GM23338 (cell line): ENCODE data around the gene PARVB. TPM values are rescaled to one million over a fixed set of nuclear protein-coding genes. Genes with fewer than 3 reads are reported as not detected.
A peak's percentile ranks its signal among the peaks of the same experiment; 100 is the strongest.

ENCODE experiments used
- ATAC-seq: fragments of 200-7000 bp; cut with Tn5 transposase; 3 replicates; pipeline ENCODE4 v1.9.1; 2020
- DNase-seq: peaks from one replicate; pipeline ENCODE4 v3.0.0-alpha.2; 2015; ENCODE audit warnings: low spot score
- H2AFZ ChIP-seq: fragments of 200-600 bp; sonication (generic); 2 replicates; pipeline ENCODE4 v1.8.0; 2016; ENCODE audit warnings: antibody characterized with exemption, mild to moderate bottlenecking, moderate library complexity
- H3F3A ChIP-seq: fragments of 200-600 bp; sonication (generic); replicated peaks from 2 replicates; pipeline ENCODE4 v1.8.0; 2017; ENCODE audit warnings: antibody characterized with exemption, mixed run types, low read depth
- H3K27ac ChIP-seq: fragments of 200-600 bp; sonication (generic); 2 replicates; pipeline ENCODE4 v1.6.1; 2016; ENCODE audit warnings: low read depth
- H3K27me3 ChIP-seq: fragments of 200-600 bp; sonication (generic); 2 replicates; pipeline ENCODE4 v1.8.0; 2016; ENCODE audit warnings: mild to moderate bottlenecking, mixed run types, moderate library complexity; ENCODE audit not compliant: insufficient read depth
- H3K36me3 ChIP-seq: fragments of 200-600 bp; sonication (generic); 2 replicates; pipeline ENCODE4 v1.8.0; 2016; ENCODE audit warnings: mild to moderate bottlenecking; ENCODE audit not compliant: insufficient read depth
- H3K4me1 ChIP-seq: fragments of 200-600 bp; sonication (generic); 2 replicates; pipeline ENCODE4 v1.8.0; 2016; ENCODE audit warnings: mild to moderate bottlenecking, moderate library complexity; ENCODE audit not compliant: insufficient read depth
- H3K4me2 ChIP-seq: fragments of 200-600 bp; sonication (generic); 2 replicates; pipeline ENCODE4 v1.7.1; 2017; ENCODE audit warnings: mixed run types
- H3K4me3 ChIP-seq: fragments of 200-600 bp; sonication (generic); 2 replicates; pipeline ENCODE4 v1.6.1; 2016; ENCODE audit warnings: mixed run types
- H3K79me2 ChIP-seq: fragments of 200-600 bp; sonication (generic); replicated peaks from 2 replicates; pipeline ENCODE4 v1.8.0; 2017; ENCODE audit warnings: mild to moderate bottlenecking; ENCODE audit not compliant: insufficient read depth
- H3K9me2 ChIP-seq: fragments of 200-600 bp; sonication (generic); 2 replicates; pipeline ENCODE4 v1.8.0; 2017; ENCODE audit not compliant: insufficient read depth
- H4K20me1 ChIP-seq: fragments of 200-600 bp; sonication (generic); replicated peaks from 2 replicates; pipeline ENCODE4 v1.8.0; 2017; ENCODE audit warnings: mild to moderate bottlenecking; ENCODE audit not compliant: insufficient read depth
- H3K27ac Mint-ChIP-seq: 2 replicates; pipeline ENCODE4 v1.8.0; 2020; ENCODE audit warnings: inconsistent platforms, mild to moderate bottlenecking, moderate library complexity, mixed read lengths
- H3K27me3 Mint-ChIP-seq: 3 replicates; pipeline ENCODE4 v1.8.0; 2022; ENCODE audit warnings: low read depth, mild to moderate bottlenecking, moderate library complexity, mixed read lengths, inconsistent platforms; ENCODE audit not compliant: insufficient read depth, poor library complexity
- H3K36me3 Mint-ChIP-seq: 3 replicates; pipeline ENCODE4 v1.8.0; 2021; ENCODE audit warnings: low read depth, mild to moderate bottlenecking, inconsistent platforms, moderate library complexity, mixed read lengths
- H3K4me1 Mint-ChIP-seq: 3 replicates; pipeline ENCODE4 v1.8.0; 2020; ENCODE audit warnings: mild to moderate bottlenecking, inconsistent platforms, mixed read lengths
- H3K4me3 Mint-ChIP-seq: 3 replicates; pipeline ENCODE4 v1.8.0; 2021; ENCODE audit warnings: moderate library complexity, mild to moderate bottlenecking, inconsistent platforms, mixed read lengths
- H3K9me3 Mint-ChIP-seq: 3 replicates; pipeline ENCODE4 v1.8.0; 2020; ENCODE audit warnings: moderate library complexity, mild to moderate bottlenecking, inconsistent platforms, mixed read lengths
- CTCF ChIP-seq, 2 experiments: fragments of 200-600 bp in 1 of 2; sonication (generic) in 1 of 2; conservative IDR thresholded peaks; 2 replicates each; pipeline versions ENCODE4 v1.5.1 to v1.6.1; 2016 to 2017; ENCODE audit warnings: antibody characterized with exemption in 2 of 2, low read depth in 2 of 2, mild to moderate bottlenecking in 2 of 2, moderate library complexity in 1 of 2
- EZH2 ChIP-seq: fragments of 200-600 bp; sonication (generic); IDR thresholded peaks from one replicate; pipeline ENCODE4 v1.8.0; 2017; ENCODE audit warnings: antibody characterized with exemption, mild to moderate bottlenecking, low read depth; ENCODE audit not compliant: unreplicated experiment
- EZH2phosphoT487 ChIP-seq: fragments of 200-600 bp; sonication (generic); IDR thresholded peaks from one replicate; pipeline ENCODE4 v1.8.1; 2018; ENCODE audit warnings: antibody characterized with exemption; ENCODE audit not compliant: unreplicated experiment
- POLR2AphosphoS5 ChIP-seq: IDR thresholded peaks from 2 replicates; pipeline ENCODE4 v1.6.1; 2016; ENCODE audit warnings: antibody characterized with exemption, low read depth
- REST ChIP-seq: IDR thresholded peaks from one replicate; pipeline ENCODE4 v1.6.1; 2018; ENCODE audit warnings: antibody characterized with exemption; ENCODE audit not compliant: unreplicated experiment
- STAT1 ChIP-seq: IDR thresholded peaks from one replicate; pipeline ENCODE4 v1.6.1; 2016; ENCODE audit warnings: antibody characterized with exemption; ENCODE audit not compliant: unreplicated experiment
- ZNF114 ChIP-seq: fragments of 250-450 bp; sonication (Bioruptor Pico); IDR thresholded peaks from 2 replicates; pipeline ENCODE4 v1.5.0; 2020; ENCODE audit warnings: mild to moderate bottlenecking, moderate library complexity
- ZNF462 ChIP-seq: fragments of 250-450 bp; sonication (Bioruptor Pico); IDR thresholded peaks from 2 replicates; pipeline ENCODE4 v1.5.0; 2020; ENCODE audit warnings: mild to moderate bottlenecking, moderate library complexity
- polyA plus RNA-seq: library from polyadenylated mRNA; unstranded; fragments of >200 nt; fragmentation: Nextera tagmentation; extraction: Ambion mirVana; gene quantifications from 2 replicates; pipeline ENCODE4 v1.2.1, GENCODE V29; 2016
- total RNA-seq: library from RNA; depleted of rRNA; stranded (reverse); fragments of >200 nt; shearing (Covaris generic); gene quantifications from 2 replicates; pipeline ENCODE4 v1.2.3, GENCODE V29; 2014

The PARVB gene
- total and polyA plus RNA-seq, 2 experiments from 2014 or later = 4.3 to 7.7 TPM

- no peaks in the 10 kb centered on the region for H3K27me3 ChIP-seq
- no peak overlapping the region for H3K4me3 ChIP-seq
- TF ChIP-seq POLR2AphosphoS5 (no peak), REST (no peak), ZNF114 (CRISPR knock-in tag) (no peak), EZH2 (no peak), ZNF462 (CRISPR knock-in tag) (no peak), EZH2phosphoT487 (no peak), CTCF (conservative IDR thresholded peaks at IDR 0.05; ENCODE audit: low read depth in 2 of 2) (no peak), STAT1 (no peak)
- peaks cover 3% of the 10 kb centered on the region for H3K27me3 Mint-ChIP-seq
- H3K4me1 Mint-ChIP-seq = peaks cover 6% of the 10 kb centered on the region
- 0 out of 2 replicates have a peak overlapping the region, but pooled peaks have one; percentile 10 for H3K27ac ChIP-seq
- no peaks in the 10 kb centered on the region for H3K36me3 ChIP-seq
- no peaks in the 10 kb centered on the region for H3K9me2 ChIP-seq
- ATAC-seq (peak; percentile 62), DNase-seq (peak; percentile 28)
- H3K36me3 Mint-ChIP-seq = no peaks in the 10 kb centered on the region
- no peaks in the 10 kb centered on the region for H3K9me3 Mint-ChIP-seq
- H3F3A ChIP-seq = no peaks in the 10 kb centered on the region
- H4K20me1 ChIP-seq = no peaks in the 10 kb centered on the region
- no peaks in the 10 kb centered on the region for H3K79me2 ChIP-seq
- no peaks in the 10 kb centered on the region for H3K4me1 ChIP-seq
- no peak overlapping the region for H2AFZ ChIP-seq
- 0 out of 2 replicates have a peak overlapping the region, but pooled peaks have one; percentile 35 for H3K4me2 ChIP-seq
- no peak overlapping the region for H3K27ac Mint-ChIP-seq
- H3K4me3 Mint-ChIP-seq = no peak overlapping the region
These were observed 9.6 kb downstream of the PARVB start for GRCh38 chr22:44033694-44034093.
